Stomach (tissue), 9 donors: ENCODE measurements around the gene STRBP. TPM values are rescaled to one million over a fixed set of nuclear protein-coding genes. Genes with fewer than 3 reads are reported as not detected.
A peak's percentile ranks its signal among the peaks of the same experiment; 100 is the strongest.

ENCODE experiments used
- DNase-seq, 2 donors: peaks; one replicate each; pipeline versions ENCODE4 v3.0.0 to v3.0.0-alpha.2; 2013 to 2019
- H3K27ac ChIP-seq, 5 donors: fragments of 200-600 bp in 4 of 5; sonication (generic) in 4 of 5; one replicate each; pipeline ENCODE4 v1.5.1; 2013 to 2019; ENCODE audit warnings: mild to moderate bottlenecking in 1 of 5, moderate library complexity in 1 of 5
- H3K27me3 ChIP-seq, 3 donors: fragments of 200-600 bp; sonication (generic); one replicate each; pipeline ENCODE4 v1.5.1; 2017 to 2019; ENCODE audit warnings: mixed run types in 1 of 3
- H3K36me3 ChIP-seq, 4 donors: fragments of 200-600 bp; sonication (generic); 1 replicate in 3 of 4; 2 replicates in 1 of 4; pipeline ENCODE4 v1.5.1; 2016 to 2019
- H3K4me1 ChIP-seq, 4 donors: fragments of 200-600 bp; sonication (generic); one replicate each; pipeline ENCODE4 v1.5.1; 2016 to 2019
- H3K4me3 ChIP-seq, 4 donors: fragments of 200-600 bp; sonication (generic) in 3 of 4; one replicate each; pipeline ENCODE4 v1.5.1; 2016 to 2019; ENCODE audit warnings: mild to moderate bottlenecking in 1 of 4
- H3K9me3 ChIP-seq, 4 donors: fragments of 200-600 bp; sonication (generic); one replicate each; pipeline ENCODE4 v1.5.1; 2016 to 2019
- CTCF ChIP-seq, 7 experiments: fragments of 450-650 bp in 4 of 7; fragments of 200-600 bp in 3 of 7; sonication (generic) in 3 of 7; IDR thresholded peaks; one replicate each; pipeline ENCODE4 v1.5.1; 2016 to 2019; ENCODE audit warnings: antibody characterized with exemption in 7 of 7, control low read depth in 2 of 7, mild to moderate bottlenecking in 1 of 7
- EP300 ChIP-seq: sonication (generic); formaldehyde crosslinking; IDR thresholded peaks from one replicate; pipeline ENCODE4 v1.6.1; 2017; ENCODE audit warnings: antibody characterized with exemption
- POLR2A ChIP-seq, 4 donors: fragments of 450-650 bp; IDR thresholded peaks; one replicate each; pipeline ENCODE4 v1.6.1; 2016; ENCODE audit warnings: antibody characterized with exemption in 4 of 4, control low read depth in 2 of 4, mild to moderate bottlenecking in 1 of 4, moderate library complexity in 1 of 4
- POLR2AphosphoS5 ChIP-seq, 3 donors: sonication (generic); formaldehyde crosslinking; IDR thresholded peaks; one replicate each; pipeline ENCODE4 v1.6.1; 2016; ENCODE audit warnings: antibody characterized with exemption in 3 of 3
- WGBS, 5 donors: extraction: QIAGEN DNeasy Blood & Tissue Kit in 3 of 5; methylation state at CpG; one replicate each; pipeline versions ENCODE4 v1.1.5 to v1.1.7; 2013 to 2018; 5-methylcytosine and 5-hydroxymethylcytosine counted together
- intact Hi-C: fragments of 100-400 bp; cut with DNase I; formaldehyde crosslinking; loops from one replicate; pipeline ENCODE4 v1.15.1; 2023; ENCODE audit warnings: low total_unique reads
- polyA plus RNA-seq, 3 donors: library from polyadenylated mRNA; stranded (reverse); fragments of 200-250 nt; gene quantifications; one replicate each; pipeline ENCODE4 v1.2.3, GENCODE V29; 2013
- total RNA-seq, 5 donors: library from RNA; depleted of rRNA; stranded (reverse); fragments of >200 nt; gene quantifications; one replicate each; pipeline versions ENCODE4 v1.1.0 to v1.2.3, GENCODE V29; 2014 to 2016
- donor health status: healthy with polysubstance abuse.
- donor health status: Bipolar disorder and iron deficiency.
- donor health status: healthy.

Gene STRBP
- total and polyA plus RNA-seq, 8 donors, result 5.5 to 21.0 (median 10.2) TPM

GRCh38 chr9:123162360-123162759, 106.0 kb downstream of the STRBP start:
- H3K27ac ChIP-seq, result no peak overlapping the region
- TF ChIP-seq POLR2A (IDR thresholded peaks at IDR 0.05) (no peak), CTCF (IDR thresholded peaks at IDR 0.05) (no peak), EP300 (no peak), POLR2AphosphoS5 (IDR thresholded peaks at IDR 0.05) (no peak)
- intact Hi-C loops, result no loop called here
- no peaks in the 10 kb centered on the region for H3K27me3 ChIP-seq
- H3K4me1 ChIP-seq, result peaks cover 0 to 10% (median 4%) of the 10 kb centered on the region in 4 donors
- no peak overlapping the region for H3K4me3 ChIP-seq
- no peak for DNase-seq
- 23 to 47% (median 38%) methylated on average over 1 of the region's 1 CpG for WGBS, 5 donors
- H3K36me3 ChIP-seq, result peaks cover 0 to 10% (median 8%) of the 10 kb centered on the region in 4 donors
- no peaks in the 10 kb centered on the region for H3K9me3 ChIP-seq

- no peaks in the 10 kb centered on the region for H3K9me3 ChIP-seq
- peaks cover 0 to 4% (median 1%) of the 10 kb centered on the region in 4 donors for H3K4me1 ChIP-seq
Measured at GRCh38 chr9:123157221-123157620, 111.2 kb downstream of the STRBP start.

GRCh38 chr9:123150708-123151503, 117.5 kb downstream of the STRBP start:
- 82 to 91% (median 86%) methylated on average over 5 of the region's 5 CpGs for WGBS, 5 donors

More at GRCh38 chr9:123157221-123157620, 111.2 kb downstream of the STRBP start:
- Histone ChIP-seq H3K36me3 (peaks cover 0 to 36% (median 26%) of the 10 kb centered on the region in 4 donors), H3K4me3 (no peak overlapping the region), H3K27me3 (no peaks in the 10 kb centered on the region), H3K27ac (no peak overlapping the region)
- no peak for DNase-seq
- 68 to 83% (median 77%) methylated on average over 3 of the region's 3 CpGs for WGBS, 5 donors
- intact Hi-C loops, result no loop called here
- TF ChIP-seq POLR2AphosphoS5 (IDR thresholded peaks at IDR 0.05), result no peak
- TF ChIP-seq POLR2A (IDR thresholded peaks at IDR 0.05), result no peak
- TF ChIP-seq EP300, result no peak
- no peak for TF ChIP-seq CTCF (IDR thresholded peaks at IDR 0.05)

GRCh38 chr9:123149067-123149466, 119.3 kb downstream of the STRBP start:
- 15 to 28% (median 19%) methylated on average over 1 of the region's 1 CpG for WGBS, 5 donors
- Histone ChIP-seq H3K36me3 (peaks cover 0 to 23% (median 13%) of the 10 kb centered on the region in 4 donors), H3K27me3 (no peaks in the 10 kb centered on the region), H3K27ac (no peak overlapping the region), H3K4me1 (peaks cover 0 to 9% (median 0%) of the 10 kb centered on the region in 4 donors), H3K9me3 (no peaks in the 10 kb centered on the region), H3K4me3 (no peak overlapping the region)
- peak in 1 of 2 donors; percentile 6 for DNase-seq
- intact Hi-C loops, result no loop called here
- TF ChIP-seq EP300, result no peak
- no peak for TF ChIP-seq POLR2AphosphoS5 (IDR thresholded peaks at IDR 0.05)
- TF ChIP-seq POLR2A (IDR thresholded peaks at IDR 0.05), result no peak
- TF ChIP-seq CTCF (IDR thresholded peaks at IDR 0.05), result no peak

More at GRCh38 chr9:123150708-123151503, 117.5 kb downstream of the STRBP start:
- TF ChIP-seq CTCF (IDR thresholded peaks at IDR 0.05) (no peak), EP300 (no peak), POLR2A (IDR thresholded peaks at IDR 0.05) (no peak)
- no peaks in the 10 kb centered on the region for H3K9me3 ChIP-seq
- intact Hi-C loops, result no loop called here
- H3K27me3 ChIP-seq, result no peaks in the 10 kb centered on the region
- H3K4me3 ChIP-seq, result no peak overlapping the region
- H3K36me3 ChIP-seq, result peaks cover 0 to 28% (median 15%) of the 10 kb centered on the region in 4 donors
- H3K4me1 ChIP-seq, result peaks cover 0 to 9% (median 0%) of the 10 kb centered on the region in 4 donors
- DNase-seq, result no peak
- no peak overlapping the region for H3K27ac ChIP-seq
